Naive thymus-derived CD8-positive, alpha-beta T cell (primary cell): ENCODE data around the gene SDK2. TPM values are rescaled to one million over a fixed set of nuclear protein-coding genes. Genes with fewer than 3 reads are reported as not detected.

Source experiments
- ATAC-seq, 2 donors: fragments of 150-1000 bp; cut with Tn5 transposase in 1 of 2; sonication (Bioruptor Pico), chemical (Tn5 transposase) in 1 of 2; 1 replicate in 1 of 2; 2 replicates in 1 of 2; pipeline ENCODE4 v1.10.0; 2021; ENCODE audit warnings: mild to moderate bottlenecking in 2 of 2, moderate library complexity in 2 of 2
- POLR2A ChIA-PET: fragments of 350-600 bp; sonication (Branson Sonifier 250); formaldehyde crosslinking; loops from one replicate; lab custom pipeline; 2021; ENCODE audit warnings: antibody characterized with exemption; lab: Charles Lee
- DNase-seq, 10 donors: peaks; one replicate each; pipeline versions ENCODE4 v3.0.0 to v3.0.0-alpha.2; 2020 to 2022
- H3K27ac Mint-ChIP-seq, 10 donors: one replicate each; pipeline ENCODE4 v1.8.0; 2020 to 2022; ENCODE audit warnings: mild to moderate bottlenecking in 10 of 10, mixed read lengths in 10 of 10, moderate library complexity in 4 of 10, inconsistent platforms in 1 of 10
- H3K27me3 Mint-ChIP-seq, 5 donors: one replicate each; pipeline ENCODE4 v1.8.0; 2021 to 2022; ENCODE audit warnings: mixed read lengths in 5 of 5
- H3K36me3 Mint-ChIP-seq, 3 donors: one replicate each; pipeline ENCODE4 v1.8.0; 2020 to 2022; ENCODE audit warnings: mixed read lengths in 3 of 3, mild to moderate bottlenecking in 2 of 3, inconsistent platforms in 1 of 3
- H3K4me1 Mint-ChIP-seq, 4 donors: one replicate each; pipeline ENCODE4 v1.8.0; 2021 to 2022; ENCODE audit warnings: mixed read lengths in 4 of 4
- H3K4me3 Mint-ChIP-seq, 10 donors: one replicate each; pipeline ENCODE4 v1.8.0; 2020 to 2022; ENCODE audit warnings: mild to moderate bottlenecking in 10 of 10, mixed read lengths in 10 of 10, moderate library complexity in 6 of 10, inconsistent platforms in 1 of 10
- H3K9me3 Mint-ChIP-seq, 9 donors: one replicate each; pipeline ENCODE4 v1.8.0; 2020 to 2022; ENCODE audit warnings: mixed read lengths in 9 of 9, mild to moderate bottlenecking in 3 of 9, inconsistent platforms in 1 of 9, moderate library complexity in 1 of 9
- polyA plus RNA-seq, 3 donors: library from polyadenylated mRNA; unstranded; fragments of 300-500 nt; fragmentation: Illumina TruSeq; gene quantifications; one replicate each; pipeline ENCODE4 v1.2.3, GENCODE V29; 2021
- total RNA-seq, 8 experiments: library from RNA in 2 of 8; stranded (reverse) in 2 of 8; gene quantifications; one replicate each; pipeline ENCODE4 v1.2.3 and lab custom pipeline; 2021 to 2026

SDK2 gene
- total and polyA plus RNA-seq, 5 experiments from 2014 or later = 0.27 to 11.3 (median 4.2) TPM

GRCh38 chr17:73433501-73433900 lies 210.7 kb downstream of the SDK2 start:
- H3K27ac Mint-ChIP-seq = peak overlapping the region in 1 of 10 donors; percentile 20
- POLR2A ChIA-PET = no interaction called here
- no peaks in the 10 kb centered on the region for H3K9me3 Mint-ChIP-seq
- no peaks in the 10 kb centered on the region for H3K27me3 Mint-ChIP-seq
- H3K36me3 Mint-ChIP-seq = peaks cover 0 to 1% (median 0%) of the 10 kb centered on the region in 3 donors
- DNase-seq (no peak), ATAC-seq (no peak)
- peaks cover 4 to 18% (median 6%) of the 10 kb centered on the region in 4 donors for H3K4me1 Mint-ChIP-seq
- H3K4me3 Mint-ChIP-seq = no peak overlapping the region

- Mint-ChIP-seq H3K4me1 (peaks cover 4 to 18% (median 6%) of the 10 kb centered on the region in 4 donors), H3K27ac (peak overlapping the region in 5 of 10 donors; percentile 0 to 53 (median 35)), H3K4me3 (no peak overlapping the region), H3K36me3 (peaks cover 0 to 4% (median 0%) of the 10 kb centered on the region in 3 donors), H3K9me3 (no peaks in the 10 kb centered on the region), H3K27me3 (no peaks in the 10 kb centered on the region)
- DNase-seq (no peak), ATAC-seq (no peak)
- POLR2A ChIA-PET = no interaction called here
These were observed 211.5 kb downstream of the SDK2 start for GRCh38 chr17:73432624-73433190.

- DNase-seq = peak in 3 of 10 donors; percentile 4 to 49 (median 22)
- POLR2A ChIA-PET = interaction anchor here (3.0 kb wide), 1 partner anchor 160 kb away, joined by 16 read pairs; no protein-coding TSS in a partner anchor
- Mint-ChIP-seq H3K9me3 (no peaks in the 10 kb centered on the region), H3K4me1 (peaks cover 4 to 18% (median 6%) of the 10 kb centered on the region in 4 donors), H3K36me3 (peaks cover 0 to 4% (median 0%) of the 10 kb centered on the region in 3 donors), H3K27ac (peak overlapping the region in 5 of 10 donors; percentile 7 to 89 (median 42)), H3K4me3 (no peak overlapping the region), H3K27me3 (no peaks in the 10 kb centered on the region)
- ATAC-seq = peak; percentile 29 to 32
These were observed 212.6 kb downstream of the SDK2 start for GRCh38 chr17:73431401-73432205.

GRCh38 chr17:73430848-73431247 lies 213.4 kb downstream of the SDK2 start:
- H3K4me3 Mint-ChIP-seq = peak overlapping the region in 1 of 10 donors; percentile 4
- ATAC-seq = no peak
- peaks cover 0 to 4% (median 0%) of the 10 kb centered on the region in 3 donors for H3K36me3 Mint-ChIP-seq
- POLR2A ChIA-PET = interaction anchor here (1.9 to 3.0 kb wide), 2 partner anchors 161 to 280 kb away, joined by 11 to 16 read pairs; no protein-coding TSS in a partner anchor
- no peaks in the 10 kb centered on the region for H3K27me3 Mint-ChIP-seq
- H3K4me1 Mint-ChIP-seq = peaks cover 4 to 18% (median 6%) of the 10 kb centered on the region in 4 donors
- peak in 2 of 10 donors; percentile 9 to 27 for DNase-seq
- no peaks in the 10 kb centered on the region for H3K9me3 Mint-ChIP-seq
- H3K27ac Mint-ChIP-seq = peak overlapping the region in 8 of 10 donors; percentile 32 to 89 (median 56)

- POLR2A ChIA-PET = interaction anchor here (1.1 to 3.0 kb wide), 3 partner anchors 162 to 292 kb away, joined by 4 to 16 read pairs (median 11); no protein-coding TSS in a partner anchor
- H3K36me3 Mint-ChIP-seq = peaks cover 0 to 4% (median 0%) of the 10 kb centered on the region in 3 donors
- no peak overlapping the region for H3K4me3 Mint-ChIP-seq
- H3K27ac Mint-ChIP-seq = peak overlapping the region in 5 of 10 donors; percentile 19 to 84 (median 41)
- no peaks in the 10 kb centered on the region for H3K27me3 Mint-ChIP-seq
- ATAC-seq (no peak), DNase-seq (no peak)
- peaks cover 4 to 18% (median 6%) of the 10 kb centered on the region in 4 donors for H3K4me1 Mint-ChIP-seq
- no peaks in the 10 kb centered on the region for H3K9me3 Mint-ChIP-seq
These were observed 214.0 kb downstream of the SDK2 start for GRCh38 chr17:73430165-73430680.

GRCh38 chr17:73429440-73430164 lies 214.6 kb downstream of the SDK2 start:
- peaks cover 4 to 18% (median 6%) of the 10 kb centered on the region in 4 donors for H3K4me1 Mint-ChIP-seq
- DNase-seq (peak; percentile 72 to 93 (median 84)), ATAC-seq (peak; percentile 97 to 99)
- no peaks in the 10 kb centered on the region for H3K9me3 Mint-ChIP-seq
- H3K27ac Mint-ChIP-seq = peak overlapping the region in 7 of 10 donors; percentile 12 to 83 (median 43)
- peak overlapping the region in 6 of 10 donors; percentile 33 to 64 (median 43) for H3K4me3 Mint-ChIP-seq
- H3K36me3 Mint-ChIP-seq = peaks cover 0 to 6% (median under 1%) of the 10 kb centered on the region in 3 donors
- no peaks in the 10 kb centered on the region for H3K27me3 Mint-ChIP-seq
- POLR2A ChIA-PET = interaction anchor here (0.6 to 3.0 kb wide), 5 partner anchors 162 to 606 kb away, joined by 3 to 16 read pairs (median 4); partner anchors contain the start of gene SDK2

- H3K4me1 Mint-ChIP-seq = peaks cover 3 to 18% (median 5%) of the 10 kb centered on the region in 4 donors
- H3K27ac Mint-ChIP-seq = no peak overlapping the region
- H3K4me3 Mint-ChIP-seq = no peak overlapping the region
- DNase-seq (no peak), ATAC-seq (no peak)
- H3K9me3 Mint-ChIP-seq = no peaks in the 10 kb centered on the region
- peaks cover 0 to 12% (median 6%) of the 10 kb centered on the region in 3 donors for H3K36me3 Mint-ChIP-seq
- POLR2A ChIA-PET = no interaction called here
- no peaks in the 10 kb centered on the region for H3K27me3 Mint-ChIP-seq
These were observed 217.0 kb downstream of the SDK2 start for GRCh38 chr17:73427198-73427597.

GRCh38 chr17:73424571-73424970 lies 219.7 kb downstream of the SDK2 start:
- H3K27me3 Mint-ChIP-seq = no peaks in the 10 kb centered on the region
- H3K4me3 Mint-ChIP-seq = no peak overlapping the region
- POLR2A ChIA-PET = no interaction called here
- no peak overlapping the region for H3K27ac Mint-ChIP-seq
- no peak for ATAC-seq
- peaks cover 0 to 28% (median 12%) of the 10 kb centered on the region in 3 donors for H3K36me3 Mint-ChIP-seq
- no peak for DNase-seq
- H3K9me3 Mint-ChIP-seq = no peaks in the 10 kb centered on the region
- peaks cover 0 to 4% (median 3%) of the 10 kb centered on the region in 4 donors for H3K4me1 Mint-ChIP-seq

GRCh38 chr17:73423806-73424205 lies 220.4 kb downstream of the SDK2 start:
- no peaks in the 10 kb centered on the region for H3K27me3 Mint-ChIP-seq
- no peak overlapping the region for H3K4me3 Mint-ChIP-seq
- H3K9me3 Mint-ChIP-seq = no peaks in the 10 kb centered on the region
- ATAC-seq = no peak
- DNase-seq = no peak
- H3K4me1 Mint-ChIP-seq = no peaks in the 10 kb centered on the region
- POLR2A ChIA-PET = no interaction called here
- H3K36me3 Mint-ChIP-seq = peaks cover 0 to 31% (median 15%) of the 10 kb centered on the region in 3 donors
- no peak overlapping the region for H3K27ac Mint-ChIP-seq

- ATAC-seq (no peak), DNase-seq (no peak)
- H3K4me1 Mint-ChIP-seq = no peaks in the 10 kb centered on the region
- H3K27me3 Mint-ChIP-seq = no peaks in the 10 kb centered on the region
- H3K36me3 Mint-ChIP-seq = peaks cover 0 to 32% (median 20%) of the 10 kb centered on the region in 3 donors
- no peak overlapping the region for H3K4me3 Mint-ChIP-seq
- no peaks in the 10 kb centered on the region for H3K9me3 Mint-ChIP-seq
- POLR2A ChIA-PET = no interaction called here
- H3K27ac Mint-ChIP-seq = no peak overlapping the region
These were observed 221.0 kb downstream of the SDK2 start for GRCh38 chr17:73423159-73423715.

- Mint-ChIP-seq H3K4me1 (no peaks in the 10 kb centered on the region), H3K4me3 (no peak overlapping the region), H3K27me3 (no peaks in the 10 kb centered on the region), H3K27ac (no peak overlapping the region), H3K9me3 (no peaks in the 10 kb centered on the region), H3K36me3 (peaks cover 0 to 36% (median 22%) of the 10 kb centered on the region in 3 donors)
- DNase-seq (no peak), ATAC-seq (no peak)
- POLR2A ChIA-PET = no interaction called here
These were observed 222.1 kb downstream of the SDK2 start for GRCh38 chr17:73422121-73422520.

GRCh38 chr17:73420897-73421296 lies 223.3 kb downstream of the SDK2 start:
- Mint-ChIP-seq H3K27me3 (no peaks in the 10 kb centered on the region), H3K36me3 (peaks cover 0 to 37% (median 22%) of the 10 kb centered on the region in 3 donors)

More at GRCh38 chr17:73420897-73421296, 223.3 kb downstream of the SDK2 start:
- no peak for ATAC-seq
- POLR2A ChIA-PET = interaction anchor here (0.6 kb wide), 1 partner anchor 98 kb away, joined by 4 read pairs; no protein-coding TSS in a partner anchor
- H3K27ac Mint-ChIP-seq = peak overlapping the region in 1 of 10 donors; percentile 14
- no peaks in the 10 kb centered on the region for H3K4me1 Mint-ChIP-seq
- DNase-seq = no peak
- H3K9me3 Mint-ChIP-seq = no peaks in the 10 kb centered on the region
- no peak overlapping the region for H3K4me3 Mint-ChIP-seq
